GM12891 (cell line): ENCODE data around the gene ACOD1.
A peak's percentile ranks its signal among the peaks of the same experiment; 100 is the strongest.

Experiments
- PAX5 ChIP-seq: IDR thresholded peaks from 2 replicates; pipeline ENCODE4 v1.6.1; 2011; ENCODE audit warnings: low read length, moderate library complexity, mild to moderate bottlenecking; ENCODE audit not compliant: insufficient read depth, severe bottlenecking
- POLR2A ChIP-seq: IDR thresholded peaks from 2 replicates; pipeline ENCODE4 v1.6.1; 2011; ENCODE audit warnings: low read depth, low read length, control low read depth
- POLR2AphosphoS5 ChIP-seq: IDR thresholded peaks from 2 replicates; pipeline ENCODE4 v1.6.1; 2011; ENCODE audit warnings: low read depth, low read length, control low read depth
- SPI1 ChIP-seq: IDR thresholded peaks from 2 replicates; pipeline ENCODE4 v1.6.1; 2011; ENCODE audit warnings: low read depth, low read length, control low read depth
- TAF1 ChIP-seq: IDR thresholded peaks from 2 replicates; pipeline ENCODE4 v1.6.1; 2011; ENCODE audit warnings: low read depth, low read length, control low read depth

DNA sequence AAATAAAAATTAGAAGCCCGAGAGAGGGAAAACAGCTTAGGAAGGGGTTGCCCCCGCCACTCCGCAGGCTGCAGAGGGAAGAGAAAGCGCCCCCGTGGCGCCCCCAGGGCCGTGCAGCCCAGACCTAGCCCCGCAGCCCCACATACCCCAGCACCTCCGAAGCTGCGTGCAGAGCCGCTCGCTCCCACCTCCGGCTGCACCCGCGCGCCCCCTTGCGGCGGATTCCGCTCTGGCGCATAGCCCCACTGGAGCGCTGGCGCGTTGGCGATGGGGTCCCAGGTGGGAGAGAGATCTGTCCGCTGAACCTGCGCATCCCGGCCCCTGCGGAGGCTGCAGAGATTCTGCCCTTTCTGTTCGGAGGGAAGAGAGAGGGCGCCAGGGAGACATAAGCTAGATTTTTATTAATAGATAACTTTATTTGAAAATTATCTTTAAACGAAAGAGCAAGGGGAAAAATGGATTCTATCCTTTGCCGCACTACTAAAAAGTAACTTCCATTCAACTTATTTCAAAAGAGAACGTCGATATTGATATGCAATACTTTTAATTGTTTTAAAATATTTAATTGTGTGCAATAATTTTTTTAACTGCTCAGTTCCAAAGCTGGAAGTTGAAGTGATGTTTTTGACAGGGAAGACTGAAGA, 31.9 kb downstream of the ACOD1 start:
- no peak for TF ChIP-seq POLR2A
- no peak for TF ChIP-seq POLR2AphosphoS5
- no peak for TF ChIP-seq TAF1
- TF ChIP-seq SPI1, result no peak
- TF ChIP-seq PAX5, result peak; percentile 6
